ENCODE data around the gene ROR2. TPM values are rescaled to one million over a fixed set of nuclear protein-coding genes. Genes with fewer than 3 reads are reported as not detected.

Gene ROR2
- total RNA-seq, 3 donors from 2014 or later (not counting 1 experiment from before 2014, with no cell fraction given) = 1.7 TPM; not detected in 2

DNA sequence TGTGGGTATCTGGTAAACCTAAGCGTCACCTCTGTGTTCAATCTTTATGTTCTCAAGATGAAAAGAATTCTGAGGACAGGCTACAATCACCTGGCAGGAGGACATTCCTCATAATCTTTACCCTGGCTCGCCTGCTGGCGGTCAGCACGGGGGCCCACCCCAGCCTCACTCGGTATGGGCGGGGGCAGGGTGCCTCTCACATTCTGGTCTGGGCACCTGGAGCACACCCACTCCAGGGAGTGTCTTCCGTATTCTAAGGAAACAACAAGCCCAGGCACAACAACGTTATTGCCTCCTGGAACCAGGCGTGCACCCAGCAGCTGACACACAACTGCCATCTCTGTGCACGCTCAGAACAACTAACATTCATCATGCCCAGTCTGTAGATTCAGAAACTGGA is 179.8 kb downstream of the ROR2 start:
- Mint-ChIP-seq H3K4me3 (no peak overlapping the region), H3K27ac (no peak overlapping the region), H3K27me3 (ENCODE audit: low read depth in 2 of 2) (peaks cover 24 to 29% of the 10 kb centered on the region in 2 donors), H3K4me1 (no peaks in the 10 kb centered on the region), H3K9me3 (no peaks in the 10 kb centered on the region), H3K36me3 (no peaks in the 10 kb centered on the region)
- DNase-seq (no peak), ATAC-seq (no peak)
- Histone ChIP-seq H3K27me3 (ENCODE audit: control insufficient read depth, insufficient read depth, low read length) (peaks cover 3% of the 10 kb centered on the region), H3K36me3 (ENCODE audit: control insufficient read depth, insufficient read depth, low read length) (no peaks in the 10 kb centered on the region), H3K9me3 (ENCODE audit: control insufficient read depth, insufficient read depth, low read length) (no peaks in the 10 kb centered on the region), H3K27ac (ENCODE audit: low read length) (no peak overlapping the region), H3K4me3 (ENCODE audit: low read length) (no peak overlapping the region), H3K4me1 (ENCODE audit: control insufficient read depth, insufficient read depth, low read length) (no peaks in the 10 kb centered on the region)
- intact Hi-C loops (cut with micrococcal nuclease) = no loop called here
- TF ChIP-seq, protein P1, sequence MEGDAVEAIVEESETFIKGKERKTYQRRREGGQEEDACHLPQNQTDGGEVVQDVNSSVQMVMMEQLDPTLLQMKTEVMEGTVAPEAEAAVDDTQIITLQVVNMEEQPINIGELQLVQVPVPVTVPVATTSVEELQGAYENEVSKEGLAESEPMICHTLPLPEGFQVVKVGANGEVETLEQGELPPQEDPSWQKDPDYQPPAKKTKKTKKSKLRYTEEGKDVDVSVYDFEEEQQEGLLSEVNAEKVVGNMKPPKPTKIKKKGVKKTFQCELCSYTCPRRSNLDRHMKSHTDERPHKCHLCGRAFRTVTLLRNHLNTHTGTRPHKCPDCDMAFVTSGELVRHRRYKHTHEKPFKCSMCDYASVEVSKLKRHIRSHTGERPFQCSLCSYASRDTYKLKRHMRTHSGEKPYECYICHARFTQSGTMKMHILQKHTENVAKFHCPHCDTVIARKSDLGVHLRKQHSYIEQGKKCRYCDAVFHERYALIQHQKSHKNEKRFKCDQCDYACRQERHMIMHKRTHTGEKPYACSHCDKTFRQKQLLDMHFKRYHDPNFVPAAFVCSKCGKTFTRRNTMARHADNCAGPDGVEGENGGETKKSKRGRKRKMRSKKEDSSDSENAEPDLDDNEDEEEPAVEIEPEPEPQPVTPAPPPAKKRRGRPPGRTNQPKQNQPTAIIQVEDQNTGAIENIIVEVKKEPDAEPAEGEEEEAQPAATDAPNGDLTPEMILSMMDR (IDR thresholded peaks at IDR 0.05) = no peak
- WGBS (ENCODE audit: insufficient coverage) = 91% methylated on average over 10 of the region's 10 CpGs

- H3K9me3 ChIP-seq (ENCODE audit: control insufficient read depth, insufficient read depth, low read length) = no peaks in the 10 kb centered on the region
- Mint-ChIP-seq H3K27me3 (ENCODE audit: low read depth in 2 of 2) (peaks cover 27 to 35% of the 10 kb centered on the region in 2 donors), H3K4me3 (no peak overlapping the region), H3K4me1 (no peaks in the 10 kb centered on the region), H3K27ac (no peak overlapping the region), H3K36me3 (no peaks in the 10 kb centered on the region), H3K9me3 (no peaks in the 10 kb centered on the region)
- peaks cover 10% of the 10 kb centered on the region for H3K27me3 ChIP-seq (ENCODE audit: control insufficient read depth, insufficient read depth, low read length)
- TF ChIP-seq, protein P1 (IDR thresholded peaks at IDR 0.05) = no peak
- no peaks in the 10 kb centered on the region for H3K36me3 ChIP-seq (ENCODE audit: control insufficient read depth, insufficient read depth, low read length)
- intact Hi-C loops (cut with micrococcal nuclease) = no loop called here
- DNase-seq (no peak), ATAC-seq (no peak)
- 86% methylated on average over 29 of the region's 29 CpGs for WGBS (ENCODE audit: insufficient coverage)
- no peak overlapping the region for H3K27ac ChIP-seq (ENCODE audit: low read length)
- no peak overlapping the region for H3K4me3 ChIP-seq (ENCODE audit: low read length)
- H3K4me1 ChIP-seq (ENCODE audit: control insufficient read depth, insufficient read depth, low read length) = no peaks in the 10 kb centered on the region
These were observed 180.8 kb downstream of the ROR2 start for GRCh38 chr9:91768977-91769916.

GRCh38 chr9:91768507-91768906 is 181.5 kb downstream of the ROR2 start:
- Histone ChIP-seq H3K36me3 (ENCODE audit: control insufficient read depth, insufficient read depth, low read length) (no peaks in the 10 kb centered on the region), H3K27ac (ENCODE audit: low read length) (no peak overlapping the region), H3K4me1 (ENCODE audit: control insufficient read depth, insufficient read depth, low read length) (no peaks in the 10 kb centered on the region), H3K9me3 (ENCODE audit: control insufficient read depth, insufficient read depth, low read length) (no peaks in the 10 kb centered on the region), H3K4me3 (ENCODE audit: low read length) (no peak overlapping the region), H3K27me3 (ENCODE audit: control insufficient read depth, insufficient read depth, low read length) (peaks cover 10% of the 10 kb centered on the region)
- no peak for DNase-seq
- intact Hi-C loops (cut with micrococcal nuclease) = no loop called here
- no peak overlapping the region for H3K4me3 Mint-ChIP-seq
- no peaks in the 10 kb centered on the region for H3K9me3 Mint-ChIP-seq
- WGBS (ENCODE audit: insufficient coverage) = 94% methylated on average over 15 of the region's 15 CpGs
- H3K4me1 Mint-ChIP-seq = no peaks in the 10 kb centered on the region
- ATAC-seq = no peak
- no peak overlapping the region for H3K27ac Mint-ChIP-seq
- peaks cover 26 to 35% of the 10 kb centered on the region in 2 donors for H3K27me3 Mint-ChIP-seq (ENCODE audit: low read depth in 2 of 2)
- TF ChIP-seq, protein P1 (IDR thresholded peaks at IDR 0.05) = no peak
- no peaks in the 10 kb centered on the region for H3K36me3 Mint-ChIP-seq

Data from natural killer cell (primary cell).